Nephron (organoid): ENCODE data around the gene R3HCC1L.

ENCODE experiments used
- H3K27ac Mint-ChIP-seq, 3 experiments: 2 replicates each; pipeline ENCODE4 v1.8.0; 2020; ENCODE audit warnings: mixed read lengths in 3 of 3, mild to moderate bottlenecking in 2 of 3, moderate library complexity in 1 of 3
- H3K27me3 Mint-ChIP-seq: 2 replicates; pipeline ENCODE4 v1.8.0; 2021; ENCODE audit warnings: low read depth, mild to moderate bottlenecking, moderate library complexity, mixed read lengths
- H3K36me3 Mint-ChIP-seq: 2 replicates; pipeline ENCODE4 v1.8.0; 2020; ENCODE audit warnings: low read depth, mixed read lengths
- H3K4me1 Mint-ChIP-seq: 2 replicates; pipeline ENCODE4 v1.8.0; 2020; ENCODE audit warnings: mixed read lengths
- H3K4me3 Mint-ChIP-seq, 3 experiments: 2 replicates each; pipeline ENCODE4 v1.8.0; 2020; ENCODE audit warnings: mild to moderate bottlenecking in 3 of 3, mixed read lengths in 3 of 3, moderate library complexity in 2 of 3
- H3K9me3 Mint-ChIP-seq: 2 replicates; pipeline ENCODE4 v1.8.0; 2020; ENCODE audit warnings: mixed read lengths
- TF ChIP-seq, protein P1 (sequence below), 3 experiments: fragments of 200-600 bp; sonication (generic); IDR thresholded peaks; one replicate each; pipeline ENCODE4 v1.5.0; 2021; ENCODE audit warnings: antibody characterized with exemption in 3 of 3; ENCODE audit not compliant: unreplicated experiment in 3 of 3

R3HCC1L gene

DNA sequence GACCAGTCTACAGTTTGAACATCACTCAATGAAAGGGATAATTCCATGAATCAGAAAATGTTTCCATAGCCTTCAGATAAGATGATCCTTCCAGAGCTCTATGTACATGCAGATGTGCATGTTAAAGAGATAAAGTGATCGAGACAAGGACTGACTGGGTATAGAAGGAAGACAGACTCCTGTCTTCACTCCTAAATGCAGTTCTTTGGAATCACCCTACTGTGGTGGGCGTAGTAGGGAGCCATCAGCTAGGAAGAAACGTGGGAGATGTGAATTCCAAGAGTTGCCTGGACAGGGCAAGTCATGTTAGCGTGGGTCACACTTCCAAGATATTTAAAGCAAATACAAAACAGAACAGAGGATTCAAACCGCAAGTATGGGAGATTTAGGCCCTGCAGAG lies 109.7 kb downstream of the R3HCC1L start:
- Mint-ChIP-seq H3K36me3 (peaks cover 25% of the 10 kb centered on the region), H3K27ac (no peak overlapping the region), H3K4me1 (peaks cover 17% of the 10 kb centered on the region), H3K27me3 (no peaks in the 10 kb centered on the region), H3K9me3 (no peaks in the 10 kb centered on the region), H3K4me3 (no peak overlapping the region)
- TF ChIP-seq, protein P1, sequence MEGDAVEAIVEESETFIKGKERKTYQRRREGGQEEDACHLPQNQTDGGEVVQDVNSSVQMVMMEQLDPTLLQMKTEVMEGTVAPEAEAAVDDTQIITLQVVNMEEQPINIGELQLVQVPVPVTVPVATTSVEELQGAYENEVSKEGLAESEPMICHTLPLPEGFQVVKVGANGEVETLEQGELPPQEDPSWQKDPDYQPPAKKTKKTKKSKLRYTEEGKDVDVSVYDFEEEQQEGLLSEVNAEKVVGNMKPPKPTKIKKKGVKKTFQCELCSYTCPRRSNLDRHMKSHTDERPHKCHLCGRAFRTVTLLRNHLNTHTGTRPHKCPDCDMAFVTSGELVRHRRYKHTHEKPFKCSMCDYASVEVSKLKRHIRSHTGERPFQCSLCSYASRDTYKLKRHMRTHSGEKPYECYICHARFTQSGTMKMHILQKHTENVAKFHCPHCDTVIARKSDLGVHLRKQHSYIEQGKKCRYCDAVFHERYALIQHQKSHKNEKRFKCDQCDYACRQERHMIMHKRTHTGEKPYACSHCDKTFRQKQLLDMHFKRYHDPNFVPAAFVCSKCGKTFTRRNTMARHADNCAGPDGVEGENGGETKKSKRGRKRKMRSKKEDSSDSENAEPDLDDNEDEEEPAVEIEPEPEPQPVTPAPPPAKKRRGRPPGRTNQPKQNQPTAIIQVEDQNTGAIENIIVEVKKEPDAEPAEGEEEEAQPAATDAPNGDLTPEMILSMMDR (IDR thresholded peaks at IDR 0.05; ENCODE audit: unreplicated experiment in 3 of 3) = no peak

DNA sequence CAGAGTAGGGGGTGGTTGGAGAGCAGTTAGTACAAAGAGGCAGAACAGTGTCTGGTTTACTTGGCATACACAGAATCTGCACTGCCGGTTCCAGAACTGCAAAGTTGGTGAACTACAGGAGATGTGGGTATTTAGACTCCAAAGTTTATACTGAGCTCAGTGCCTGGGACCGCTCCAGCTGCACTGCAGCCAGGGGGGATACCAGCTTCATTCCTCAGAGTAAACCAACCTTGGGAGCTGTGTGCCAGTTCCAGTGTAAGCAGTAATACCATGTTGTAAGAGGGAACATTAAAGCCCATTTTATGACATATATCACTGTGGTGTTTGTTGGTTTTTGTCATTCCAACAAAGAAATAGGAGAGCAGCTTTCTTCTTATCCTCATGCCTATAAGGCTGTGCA lies 110.1 kb downstream of the R3HCC1L start:
- Mint-ChIP-seq H3K36me3 (peaks cover 29% of the 10 kb centered on the region), H3K9me3 (no peaks in the 10 kb centered on the region), H3K4me3 (no peak overlapping the region), H3K27me3 (no peaks in the 10 kb centered on the region), H3K4me1 (peaks cover 20% of the 10 kb centered on the region), H3K27ac (no peak overlapping the region)
- TF ChIP-seq, protein P1 (IDR thresholded peaks at IDR 0.05; ENCODE audit: unreplicated experiment in 3 of 3) = no peak

DNA sequence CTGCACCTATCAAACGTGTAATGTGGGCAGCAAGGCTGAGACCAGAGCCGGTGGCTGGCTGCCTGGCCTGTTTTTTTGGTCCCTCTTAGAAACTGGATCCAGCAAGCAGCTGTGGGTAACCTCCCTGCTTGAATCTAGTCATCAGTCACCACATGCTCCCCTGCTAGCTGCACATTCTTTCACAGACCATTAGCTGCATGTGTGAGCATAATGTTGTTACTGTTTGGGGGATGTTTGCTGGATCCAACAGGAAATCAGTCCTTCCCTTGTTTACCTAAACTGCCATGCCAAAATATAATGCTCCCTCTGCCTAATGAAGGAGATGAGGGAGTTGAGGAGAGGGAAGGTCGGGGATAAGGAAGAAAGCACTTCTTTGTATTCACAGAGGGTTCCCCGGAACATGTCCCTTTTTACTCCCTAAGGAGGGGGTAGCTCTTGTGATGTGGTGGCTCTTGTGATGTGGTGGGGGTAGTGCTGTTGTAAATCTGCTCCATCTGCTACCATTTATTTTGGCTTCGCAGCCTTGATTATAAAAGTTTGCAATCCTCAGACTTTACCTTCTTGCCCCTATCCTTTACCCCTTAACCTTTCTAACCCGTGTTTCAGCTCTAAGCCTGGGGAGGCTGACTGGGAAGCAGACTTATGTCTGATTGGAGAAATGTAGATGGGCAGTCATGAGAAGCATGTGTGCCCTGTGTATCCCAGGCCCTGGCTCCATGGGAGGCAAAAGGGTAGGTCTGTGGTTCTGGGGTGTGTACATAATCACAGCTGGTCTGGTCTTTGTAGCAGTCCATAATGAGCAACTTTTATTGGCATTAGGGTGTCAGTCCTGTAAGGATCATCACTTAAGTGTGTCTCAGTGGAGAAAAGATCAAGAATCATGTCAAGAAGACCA lies 112.7 kb downstream of the R3HCC1L start:
- Mint-ChIP-seq H3K27ac (peak overlapping the region in 2 of 3 experiments; percentile 34 to 77), H3K27me3 (no peaks in the 10 kb centered on the region), H3K36me3 (peaks cover 42% of the 10 kb centered on the region), H3K4me3 (no peak overlapping the region), H3K9me3 (no peaks in the 10 kb centered on the region), H3K4me1 (peaks cover 25% of the 10 kb centered on the region)
- TF ChIP-seq, protein P1 (IDR thresholded peaks at IDR 0.05; ENCODE audit: unreplicated experiment in 3 of 3) = no peak

DNA sequence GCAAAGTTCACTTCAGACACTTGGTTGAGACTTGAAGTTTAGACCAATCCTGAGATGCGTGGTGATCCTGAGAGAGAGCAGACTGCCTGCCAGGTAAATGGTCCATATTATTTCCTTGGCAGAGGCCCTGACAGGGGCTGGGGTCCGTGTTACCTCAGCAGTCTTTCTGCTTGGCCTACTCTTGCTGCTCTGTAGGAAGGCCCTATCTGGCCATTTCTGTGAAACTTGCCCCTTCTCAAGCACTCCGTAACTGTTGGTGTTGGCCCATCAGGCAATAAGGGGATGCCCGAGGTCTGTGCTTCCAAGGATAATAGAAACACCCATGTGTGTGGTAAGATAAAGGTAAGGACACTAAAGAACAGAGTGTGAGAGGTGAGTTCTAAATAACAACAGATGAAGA lies 113.6 kb downstream of the R3HCC1L start:
- H3K9me3 Mint-ChIP-seq = no peaks in the 10 kb centered on the region
- H3K4me3 Mint-ChIP-seq = no peak overlapping the region
- H3K4me1 Mint-ChIP-seq = peaks cover 25% of the 10 kb centered on the region
- peaks cover 39% of the 10 kb centered on the region for H3K36me3 Mint-ChIP-seq
- H3K27ac Mint-ChIP-seq = no peak overlapping the region
- H3K27me3 Mint-ChIP-seq = no peaks in the 10 kb centered on the region
- TF ChIP-seq, protein P1 (IDR thresholded peaks at IDR 0.05; ENCODE audit: unreplicated experiment in 3 of 3) = no peak

DNA sequence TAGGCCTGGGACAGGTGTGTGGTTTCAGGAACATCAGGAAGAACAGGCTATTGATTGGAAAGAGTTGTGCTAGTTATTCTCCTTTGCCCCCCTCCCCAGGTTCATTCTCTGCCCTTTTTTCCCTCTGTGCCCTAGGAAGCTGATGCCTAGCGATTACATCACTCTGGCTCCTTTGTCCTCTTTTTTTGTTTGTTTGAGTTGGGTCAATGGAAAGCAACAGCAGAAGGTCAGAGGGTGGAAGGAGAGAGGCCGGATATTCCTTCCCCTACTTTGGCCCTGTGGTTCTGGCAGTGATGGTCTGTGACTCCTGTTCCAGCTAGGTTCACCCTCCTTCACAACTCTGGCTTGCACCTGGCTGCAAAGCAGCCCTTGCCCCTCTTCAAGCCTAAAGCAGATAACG lies 114.7 kb downstream of the R3HCC1L start:
- H3K4me3 Mint-ChIP-seq = no peak overlapping the region
- no peak overlapping the region for H3K27ac Mint-ChIP-seq
- H3K9me3 Mint-ChIP-seq = no peaks in the 10 kb centered on the region
- TF ChIP-seq, protein P1 (IDR thresholded peaks at IDR 0.05; ENCODE audit: unreplicated experiment in 3 of 3) = no peak
- peaks cover 35% of the 10 kb centered on the region for H3K36me3 Mint-ChIP-seq
- peaks cover 26% of the 10 kb centered on the region for H3K4me1 Mint-ChIP-seq
- H3K27me3 Mint-ChIP-seq = no peaks in the 10 kb centered on the region

DNA sequence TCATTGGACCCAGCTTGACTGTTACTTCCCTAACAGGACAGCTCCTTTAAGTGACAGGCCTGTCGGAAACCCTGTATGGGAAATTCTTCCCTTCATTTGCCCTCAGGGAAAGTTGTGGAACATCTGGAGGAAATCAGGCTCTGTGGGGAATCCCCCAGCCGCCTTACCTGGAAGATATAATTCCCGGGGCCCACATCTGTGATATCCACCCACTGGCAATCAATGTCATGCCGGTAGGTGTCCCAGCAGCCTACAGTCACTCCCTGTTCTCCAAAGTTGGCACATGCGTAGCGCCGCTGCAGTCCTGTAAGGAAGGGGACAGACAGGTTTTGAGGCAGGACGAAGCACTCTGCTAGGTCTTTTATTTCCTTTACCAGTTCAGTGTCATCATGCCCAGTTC lies 116.9 kb downstream of the R3HCC1L start:
- peaks cover 40% of the 10 kb centered on the region for H3K4me1 Mint-ChIP-seq
- H3K27ac Mint-ChIP-seq = no peak overlapping the region
- peaks cover 35% of the 10 kb centered on the region for H3K36me3 Mint-ChIP-seq
- no peaks in the 10 kb centered on the region for H3K27me3 Mint-ChIP-seq
- H3K4me3 Mint-ChIP-seq = no peak overlapping the region
- H3K9me3 Mint-ChIP-seq = no peaks in the 10 kb centered on the region
- TF ChIP-seq, protein P1 (IDR thresholded peaks at IDR 0.05; ENCODE audit: unreplicated experiment in 3 of 3) = no peak
